ENCODE results near the gene NDUFS6.
"Not testable (repeated sequence)": the region's sequence is repeated elsewhere in the genome, so short reads cannot be mapped to it uniquely, and the experiment has no call there.

NDUFS6 gene

GRCh38 chr5:1835431-1835830, 34.2 kb downstream of the NDUFS6 start:
- H3K36me3 Mint-ChIP-seq (ENCODE audit: insufficient read depth): no peaks in the 10 kb centered on the region
- no peak for ATAC-seq (replicated peaks)

GRCh38 chr5:1836176-1836890, 35.1 kb downstream of the NDUFS6 start:
- no peak overlapping the region for H3K4me3 Mint-ChIP-seq
- no peak for ATAC-seq (replicated peaks)
- no peaks in the 10 kb centered on the region for H3K9me3 Mint-ChIP-seq
- H3K27me3 Mint-ChIP-seq: peaks cover 42 to 74% of the 10 kb centered on the region in 2 donors
- H3K27ac Mint-ChIP-seq: no peak overlapping the region
- no peaks in the 10 kb centered on the region for H3K4me1 Mint-ChIP-seq (ENCODE audit: low read depth in 2 of 2)
- H3K36me3 Mint-ChIP-seq (ENCODE audit: insufficient read depth): no peaks in the 10 kb centered on the region
- no peak for DNase-seq

More at GRCh38 chr5:1835431-1835830, 34.2 kb downstream of the NDUFS6 start:
- Mint-ChIP-seq H3K4me1 (ENCODE audit: low read depth in 2 of 2) (no peaks in the 10 kb centered on the region), H3K27me3 (peaks cover 38 to 72% of the 10 kb centered on the region in 2 donors), H3K27ac (no peak overlapping the region), H3K4me3 (no peak overlapping the region), H3K9me3 (no peaks in the 10 kb centered on the region)
- DNase-seq: no peak

GRCh38 chr5:1836891-1837880, 36.0 kb downstream of the NDUFS6 start:
- ATAC-seq (replicated peaks) (no peak), DNase-seq (no peak)
- no peaks in the 10 kb centered on the region for H3K36me3 Mint-ChIP-seq (ENCODE audit: insufficient read depth)
- H3K27me3 Mint-ChIP-seq: peaks cover 42 to 72% of the 10 kb centered on the region in 2 donors
- no peaks in the 10 kb centered on the region for H3K9me3 Mint-ChIP-seq
- H3K4me1 Mint-ChIP-seq (ENCODE audit: low read depth in 2 of 2): no peaks in the 10 kb centered on the region
- H3K4me3 Mint-ChIP-seq: no peak overlapping the region
- H3K27ac Mint-ChIP-seq: no peak overlapping the region

GRCh38 chr5:1838013-1838412, 36.8 kb downstream of the NDUFS6 start:
- Mint-ChIP-seq H3K4me3 (no peak overlapping the region), H3K4me1 (ENCODE audit: low read depth in 2 of 2) (no peaks in the 10 kb centered on the region), H3K36me3 (ENCODE audit: insufficient read depth) (no peaks in the 10 kb centered on the region), H3K9me3 (no peaks in the 10 kb centered on the region), H3K27ac (no peak overlapping the region), H3K27me3 (peaks cover 42 to 63% of the 10 kb centered on the region in 2 donors)
- no peak for DNase-seq
- ATAC-seq (replicated peaks): no peak

GRCh38 chr5:1840071-1840547, 38.9 kb downstream of the NDUFS6 start:
- no peaks in the 10 kb centered on the region for H3K36me3 Mint-ChIP-seq (ENCODE audit: insufficient read depth)
- H3K4me3 Mint-ChIP-seq: no peak overlapping the region
- no peak for ATAC-seq (replicated peaks)
- H3K27ac Mint-ChIP-seq: no peak overlapping the region
- no peaks in the 10 kb centered on the region for H3K9me3 Mint-ChIP-seq
- H3K4me1 Mint-ChIP-seq (ENCODE audit: low read depth in 2 of 2): no peaks in the 10 kb centered on the region
- DNase-seq: no peak
- peaks cover 36 to 47% of the 10 kb centered on the region in 2 donors for H3K27me3 Mint-ChIP-seq

- DNase-seq: no peak
- ATAC-seq (replicated peaks): no peak
- Mint-ChIP-seq H3K9me3 (no peaks in the 10 kb centered on the region), H3K36me3 (ENCODE audit: insufficient read depth) (no peaks in the 10 kb centered on the region), H3K4me3 (no peak overlapping the region), H3K27me3 (peaks cover 35 to 39% of the 10 kb centered on the region in 2 donors), H3K27ac (no peak overlapping the region), H3K4me1 (ENCODE audit: low read depth in 2 of 2) (no peaks in the 10 kb centered on the region)
Measured at GRCh38 chr5:1840741-1841521, 39.7 kb downstream of the NDUFS6 start.

- no peaks in the 10 kb centered on the region for H3K36me3 Mint-ChIP-seq (ENCODE audit: insufficient read depth)
Measured at GRCh38 chr5:1842004-1842819, 41.0 kb downstream of the NDUFS6 start.

GRCh38 chr5:1843761-1844160, 42.6 kb downstream of the NDUFS6 start:
- H3K36me3 Mint-ChIP-seq (ENCODE audit: insufficient read depth); ATAC-seq (replicated peaks): not testable (repeated sequence)

More at GRCh38 chr5:1842004-1842819, 41.0 kb downstream of the NDUFS6 start:
- no peak overlapping the region for H3K27ac Mint-ChIP-seq
- no peak overlapping the region for H3K4me3 Mint-ChIP-seq
- no peak for DNase-seq
- H3K9me3 Mint-ChIP-seq: no peaks in the 10 kb centered on the region
- no peaks in the 10 kb centered on the region for H3K4me1 Mint-ChIP-seq (ENCODE audit: low read depth in 2 of 2)
- H3K27me3 Mint-ChIP-seq: peaks cover 24 to 28% of the 10 kb centered on the region in 2 donors
- no peak for ATAC-seq (replicated peaks)

GRCh38 chr5:1844708-1845436, 43.7 kb downstream of the NDUFS6 start:
- DNase-seq: no peak
- H3K4me1 Mint-ChIP-seq (ENCODE audit: low read depth in 2 of 2): no peaks in the 10 kb centered on the region
- H3K9me3 Mint-ChIP-seq: no peaks in the 10 kb centered on the region
- ATAC-seq (replicated peaks): no peak
- H3K27me3 Mint-ChIP-seq: peaks cover 14 to 19% of the 10 kb centered on the region in 2 donors
- no peak overlapping the region for H3K4me3 Mint-ChIP-seq
- H3K27ac Mint-ChIP-seq: no peak overlapping the region
- no peaks in the 10 kb centered on the region for H3K36me3 Mint-ChIP-seq (ENCODE audit: insufficient read depth)

More at GRCh38 chr5:1843761-1844160, 42.6 kb downstream of the NDUFS6 start:
- not testable (repeated sequence) for H3K27ac Mint-ChIP-seq; H3K4me1 Mint-ChIP-seq (ENCODE audit: low read depth in 2 of 2); DNase-seq; H3K4me3 Mint-ChIP-seq; H3K9me3 Mint-ChIP-seq
- peaks cover 25 to 29% of the 10 kb centered on the region in 2 donors for H3K27me3 Mint-ChIP-seq

- DNase-seq (no peak), ATAC-seq (replicated peaks) (no peak)
- H3K27me3 Mint-ChIP-seq: peaks cover 7 to 11% of the 10 kb centered on the region in 2 donors
- H3K4me3 Mint-ChIP-seq: no peak overlapping the region
- H3K27ac Mint-ChIP-seq: no peak overlapping the region
- H3K4me1 Mint-ChIP-seq (ENCODE audit: low read depth in 2 of 2): no peaks in the 10 kb centered on the region
- H3K9me3 Mint-ChIP-seq: no peaks in the 10 kb centered on the region
- H3K36me3 Mint-ChIP-seq (ENCODE audit: insufficient read depth): no peaks in the 10 kb centered on the region
Measured at GRCh38 chr5:1845696-1846095, 44.5 kb downstream of the NDUFS6 start.

- ATAC-seq (replicated peaks): no peak
Measured at GRCh38 chr5:1846583-1846982, 45.4 kb downstream of the NDUFS6 start.

GRCh38 chr5:1847056-1847455, 45.8 kb downstream of the NDUFS6 start:
- no peak for ATAC-seq (replicated peaks)
- H3K27ac Mint-ChIP-seq: no peak overlapping the region
- no peaks in the 10 kb centered on the region for H3K9me3 Mint-ChIP-seq
- H3K27me3 Mint-ChIP-seq: peaks cover 10 to 21% of the 10 kb centered on the region in 2 donors
- H3K4me3 Mint-ChIP-seq: no peak overlapping the region
- DNase-seq: no peak
- H3K36me3 Mint-ChIP-seq (ENCODE audit: insufficient read depth): no peaks in the 10 kb centered on the region
- peaks cover 0 to 2% of the 10 kb centered on the region in 2 donors for H3K4me1 Mint-ChIP-seq (ENCODE audit: low read depth in 2 of 2)

More at GRCh38 chr5:1846583-1846982, 45.4 kb downstream of the NDUFS6 start:
- Mint-ChIP-seq H3K36me3 (ENCODE audit: insufficient read depth) (no peaks in the 10 kb centered on the region), H3K4me1 (ENCODE audit: low read depth in 2 of 2) (peaks cover 0 to under 1% of the 10 kb centered on the region in 2 donors), H3K9me3 (no peaks in the 10 kb centered on the region), H3K4me3 (no peak overlapping the region), H3K27ac (no peak overlapping the region), H3K27me3 (peaks cover 10 to 16% of the 10 kb centered on the region in 2 donors)
- no peak for DNase-seq

Measured in effector memory CD8-positive, alpha-beta T cell (primary cell).